GM18907 (cell line): ENCODE results near the gene MUC12.
"Not testable (repeated sequence)": the region's sequence is repeated elsewhere in the genome, so short reads cannot be mapped to it uniquely, and the experiment has no call there.

Source experiments
- ATAC-seq: cut with Tn5 transposase; IDR thresholded peaks from one replicate; pipeline ENCODE4 v1.9.1; 2021; ENCODE audit warnings: mild to moderate bottlenecking, moderate library complexity; ENCODE audit not compliant: unreplicated experiment

MUC12 gene, protein sequence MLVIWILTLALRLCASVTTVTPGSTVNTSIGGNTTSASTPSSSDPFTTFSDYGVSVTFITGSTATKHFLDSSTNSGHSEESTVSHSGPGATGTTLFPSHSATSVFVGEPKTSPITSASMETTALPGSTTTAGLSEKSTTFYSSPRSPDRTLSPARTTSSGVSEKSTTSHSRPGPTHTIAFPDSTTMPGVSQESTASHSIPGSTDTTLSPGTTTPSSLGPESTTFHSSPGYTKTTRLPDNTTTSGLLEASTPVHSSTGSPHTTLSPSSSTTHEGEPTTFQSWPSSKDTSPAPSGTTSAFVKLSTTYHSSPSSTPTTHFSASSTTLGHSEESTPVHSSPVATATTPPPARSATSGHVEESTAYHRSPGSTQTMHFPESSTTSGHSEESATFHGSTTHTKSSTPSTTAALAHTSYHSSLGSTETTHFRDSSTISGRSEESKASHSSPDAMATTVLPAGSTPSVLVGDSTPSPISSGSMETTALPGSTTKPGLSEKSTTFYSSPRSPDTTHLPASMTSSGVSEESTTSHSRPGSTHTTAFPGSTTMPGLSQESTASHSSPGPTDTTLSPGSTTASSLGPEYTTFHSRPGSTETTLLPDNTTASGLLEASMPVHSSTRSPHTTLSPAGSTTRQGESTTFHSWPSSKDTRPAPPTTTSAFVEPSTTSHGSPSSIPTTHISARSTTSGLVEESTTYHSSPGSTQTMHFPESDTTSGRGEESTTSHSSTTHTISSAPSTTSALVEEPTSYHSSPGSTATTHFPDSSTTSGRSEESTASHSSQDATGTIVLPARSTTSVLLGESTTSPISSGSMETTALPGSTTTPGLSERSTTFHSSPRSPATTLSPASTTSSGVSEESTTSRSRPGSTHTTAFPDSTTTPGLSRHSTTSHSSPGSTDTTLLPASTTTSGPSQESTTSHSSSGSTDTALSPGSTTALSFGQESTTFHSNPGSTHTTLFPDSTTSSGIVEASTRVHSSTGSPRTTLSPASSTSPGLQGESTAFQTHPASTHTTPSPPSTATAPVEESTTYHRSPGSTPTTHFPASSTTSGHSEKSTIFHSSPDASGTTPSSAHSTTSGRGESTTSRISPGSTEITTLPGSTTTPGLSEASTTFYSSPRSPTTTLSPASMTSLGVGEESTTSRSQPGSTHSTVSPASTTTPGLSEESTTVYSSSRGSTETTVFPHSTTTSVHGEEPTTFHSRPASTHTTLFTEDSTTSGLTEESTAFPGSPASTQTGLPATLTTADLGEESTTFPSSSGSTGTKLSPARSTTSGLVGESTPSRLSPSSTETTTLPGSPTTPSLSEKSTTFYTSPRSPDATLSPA (N-terminal part only)

DNA sequence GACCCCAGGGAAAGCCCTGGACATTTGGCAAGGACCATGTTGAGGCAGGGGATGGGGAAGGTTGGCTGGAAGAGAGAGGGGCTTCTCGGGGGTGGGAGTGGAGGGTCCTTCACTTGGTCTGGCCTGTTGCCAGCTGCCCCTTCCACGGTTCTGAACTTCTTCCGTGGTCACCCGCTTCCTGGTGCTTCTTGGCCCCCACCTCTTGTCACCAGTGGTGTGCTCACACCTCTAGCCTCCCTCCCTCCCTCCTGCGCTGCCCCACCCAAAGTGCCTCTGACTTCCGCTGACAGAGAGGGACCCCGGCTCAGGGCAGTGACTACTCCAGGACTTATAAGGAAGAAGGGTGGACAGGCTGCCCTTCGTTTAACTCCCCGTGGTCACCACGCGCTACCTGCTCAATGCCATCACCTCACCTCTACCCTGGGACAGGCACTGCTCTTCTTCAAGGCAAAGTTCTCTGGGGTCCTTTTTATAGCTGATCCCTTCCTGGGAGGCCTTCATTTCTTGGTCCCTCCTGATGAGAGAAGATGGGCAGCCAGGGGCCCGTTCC is at the start of gene MUC12:
MUC12 (plus strand) TSS at position 500 of the 550 bp plus-strand sequence. CDS start 58 bp downstream, outside the sequence.
- no peak for ATAC-seq

DNA sequence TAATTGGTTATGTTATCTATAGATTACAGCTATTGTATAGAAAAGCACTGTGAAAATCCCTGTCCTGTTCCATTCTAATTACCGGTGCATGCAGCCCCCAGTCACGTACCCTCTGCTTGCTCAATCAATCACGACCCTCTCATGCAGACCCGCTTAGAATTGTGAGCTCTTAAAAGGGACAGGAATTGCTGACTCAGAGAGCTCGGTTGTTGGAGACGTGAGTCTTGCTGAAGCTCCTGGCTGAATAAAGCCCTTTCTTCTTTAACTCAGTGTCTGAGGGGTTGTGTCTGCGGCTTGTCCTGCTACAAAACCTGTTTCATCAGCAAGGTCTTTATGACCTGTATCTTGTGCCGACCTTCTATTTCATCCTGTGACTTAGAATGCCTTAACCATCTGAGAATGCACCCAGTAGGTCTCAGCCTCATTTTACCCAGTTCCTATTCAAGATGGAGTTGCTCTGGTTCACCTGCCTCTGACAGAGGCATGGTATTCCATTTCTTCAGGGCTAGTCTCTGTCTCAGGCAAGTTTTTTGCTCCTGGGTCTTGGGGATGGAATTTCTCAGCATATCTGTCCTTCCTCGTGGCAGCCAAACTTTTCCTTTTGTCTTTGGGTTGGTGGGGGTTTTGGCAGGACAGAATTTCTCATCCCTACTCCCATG is 49.5 kb upstream of the MUC12 start:
- ATAC-seq = not testable (repeated sequence)

GRCh38 chr7:100921039-100921438 is 48.3 kb upstream of the MUC12 start:
- ATAC-seq = no peak

- ATAC-seq = not testable (repeated sequence)
Observed at GRCh38 chr7:100923616-100924015, 45.7 kb upstream of the MUC12 start.

DNA sequence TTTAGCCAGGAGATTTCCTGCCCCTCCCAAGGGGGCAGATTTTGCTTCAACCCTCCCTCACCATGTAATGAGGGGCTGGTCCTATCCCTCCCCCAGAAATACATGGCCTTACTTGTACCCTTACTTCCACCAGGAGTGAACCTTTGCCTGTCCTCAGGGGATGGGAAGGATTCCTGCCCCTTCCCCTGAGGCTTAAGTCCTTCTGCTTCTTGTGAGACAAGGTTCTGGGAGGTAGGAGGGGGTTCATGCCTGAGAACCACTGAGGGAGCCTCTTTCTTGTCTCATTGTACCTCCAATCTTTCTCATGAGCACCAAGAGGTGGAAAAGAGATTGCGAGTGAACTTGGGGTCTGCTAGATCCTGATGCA is 39.6 kb upstream of the MUC12 start:
- no peak for ATAC-seq

- ATAC-seq = no peak
Observed at GRCh38 chr7:100933734-100934133, 35.6 kb upstream of the MUC12 start.

DNA sequence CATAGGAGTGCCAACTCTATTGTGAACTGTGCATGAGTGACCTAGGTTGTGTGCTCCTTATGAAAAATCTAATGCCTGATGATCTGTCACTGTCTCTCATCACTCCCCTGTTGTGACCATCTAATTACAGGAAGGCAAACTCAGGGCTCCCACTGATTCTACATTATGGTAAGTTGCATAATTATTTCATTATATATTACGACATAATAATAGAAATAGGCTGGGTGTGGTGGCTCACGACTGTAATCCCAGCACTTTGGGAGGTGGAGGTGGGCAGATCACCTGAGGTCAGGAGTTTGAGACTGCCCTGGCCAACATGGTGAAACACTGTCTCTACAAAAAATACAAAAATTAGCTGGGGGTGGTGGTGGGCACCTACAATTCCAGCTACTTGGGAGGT is 34.0 kb upstream of the MUC12 start:
- not testable (repeated sequence) for ATAC-seq

- ATAC-seq = not testable (repeated sequence)
Observed at GRCh38 chr7:100936167-100936566, 33.2 kb upstream of the MUC12 start.

GRCh38 chr7:100942045-100942774 is 27.2 kb upstream of the MUC12 start:
- ATAC-seq = no peak

GRCh38 chr7:100943693-100944092 is 25.7 kb upstream of the MUC12 start:
- no peak for ATAC-seq

DNA sequence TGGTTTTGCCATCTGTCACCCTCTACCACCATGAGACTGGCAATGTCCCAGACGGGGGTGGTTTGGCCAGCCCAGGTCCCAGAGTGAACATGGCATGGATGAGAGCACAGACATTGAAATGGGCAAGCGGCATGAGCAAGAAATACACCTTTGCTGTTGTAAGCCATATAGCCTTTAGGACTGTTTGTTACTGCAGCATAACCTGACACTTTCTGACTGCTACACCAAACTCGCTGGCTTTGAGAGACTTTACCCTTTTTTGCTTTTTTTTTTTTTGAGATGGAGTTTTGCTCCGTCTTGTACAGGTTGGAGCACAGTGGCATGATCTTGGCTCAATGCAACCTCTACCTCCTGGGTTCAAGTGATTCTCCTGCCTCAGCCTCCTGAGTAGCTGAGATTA is 25.2 kb upstream of the MUC12 start:
- ATAC-seq = no peak

DNA sequence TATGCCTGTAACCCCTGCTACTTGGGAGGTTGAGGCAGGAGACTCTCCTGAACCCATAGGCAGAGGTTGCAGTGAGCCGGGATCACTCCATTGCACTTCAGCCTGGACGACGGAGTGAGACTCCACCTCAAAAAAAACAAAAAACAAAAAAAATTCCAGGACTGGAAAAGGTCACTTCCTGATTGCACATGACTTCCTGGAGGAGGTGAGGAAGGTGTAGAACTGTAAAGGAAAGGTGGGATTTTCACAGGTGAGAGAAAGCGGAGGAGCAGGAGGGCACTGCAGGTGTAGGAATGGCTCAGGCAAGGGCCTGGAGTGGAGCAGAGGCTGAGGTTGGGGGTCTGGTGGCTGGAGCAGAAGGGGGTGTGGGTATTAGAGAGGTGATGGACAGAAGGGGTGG is 23.3 kb upstream of the MUC12 start:
- no peak for ATAC-seq

DNA sequence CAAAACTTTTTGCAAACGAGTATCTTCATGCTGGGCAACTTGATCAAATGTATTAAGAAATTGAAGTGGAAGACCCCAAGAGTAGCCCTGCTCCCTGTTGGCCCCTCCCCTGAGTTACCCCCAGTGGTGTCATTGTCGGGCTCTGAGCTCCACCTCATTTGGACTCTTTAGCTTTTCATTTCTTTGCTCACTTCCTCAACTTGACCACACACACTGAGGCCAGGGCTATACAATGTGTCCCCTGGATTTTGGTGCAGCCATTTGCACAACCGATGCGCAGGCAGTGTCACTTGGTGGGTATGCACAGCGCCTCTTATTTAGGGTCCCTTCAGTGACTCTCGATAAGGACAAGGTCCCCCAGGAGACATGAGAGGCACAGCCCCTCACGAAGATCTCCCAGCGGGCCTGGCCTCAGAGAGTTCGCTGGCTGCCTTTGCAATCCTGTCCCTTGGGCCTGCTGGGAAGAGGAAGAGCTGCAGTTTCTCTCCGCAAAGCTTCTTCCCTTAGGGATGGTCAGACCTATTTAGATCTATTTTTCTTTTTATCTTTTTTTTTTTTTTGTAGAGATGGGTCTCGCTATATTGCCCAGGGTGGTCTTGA is 22.5 kb upstream of the MUC12 start:
- no peak for ATAC-seq

GRCh38 chr7:100947792-100948191 is 21.6 kb upstream of the MUC12 start:
- no peak for ATAC-seq

DNA sequence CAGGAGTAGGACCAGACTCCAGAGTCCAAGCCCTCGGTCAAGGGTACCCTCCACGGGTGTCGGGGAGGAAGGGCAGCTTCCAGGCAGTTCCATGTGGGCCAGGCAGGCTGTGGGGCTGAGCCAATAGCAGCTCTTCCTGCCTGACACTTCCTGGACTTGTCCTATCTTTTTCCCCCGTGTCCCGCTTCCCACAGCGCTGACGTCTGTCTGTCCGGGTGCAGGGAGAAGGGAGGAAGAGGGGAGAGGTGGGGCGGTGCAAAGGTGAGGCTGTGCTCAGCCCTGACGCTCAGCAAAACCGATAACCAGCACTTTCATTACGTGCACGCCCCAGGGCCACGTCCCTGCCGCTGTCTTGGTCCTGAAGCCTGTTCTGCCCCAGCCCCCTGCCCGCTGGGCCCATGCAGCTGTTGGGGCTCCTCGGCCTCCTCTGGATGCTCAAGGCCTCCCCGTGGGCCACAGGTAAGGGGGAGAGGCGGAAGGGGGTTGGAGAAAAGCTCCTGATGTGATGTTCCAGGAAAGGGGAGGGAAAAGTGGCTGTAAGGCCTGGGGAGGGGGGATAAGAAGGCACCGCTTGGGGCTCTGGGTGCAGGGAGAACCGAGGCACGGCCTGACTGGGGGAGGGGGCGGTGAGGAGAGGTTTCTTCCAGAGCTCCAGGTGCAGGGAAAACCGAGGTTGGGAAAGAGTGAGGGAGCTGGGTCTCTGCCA is 20.0 kb upstream of the MUC12 start, which contains the start of gene MUC3A:
MUC3A (plus strand) TSS at position 308 of the 706 bp plus-strand sequence; CDS start at position 399, 91 bp downstream.
- ATAC-seq = no peak

DNA sequence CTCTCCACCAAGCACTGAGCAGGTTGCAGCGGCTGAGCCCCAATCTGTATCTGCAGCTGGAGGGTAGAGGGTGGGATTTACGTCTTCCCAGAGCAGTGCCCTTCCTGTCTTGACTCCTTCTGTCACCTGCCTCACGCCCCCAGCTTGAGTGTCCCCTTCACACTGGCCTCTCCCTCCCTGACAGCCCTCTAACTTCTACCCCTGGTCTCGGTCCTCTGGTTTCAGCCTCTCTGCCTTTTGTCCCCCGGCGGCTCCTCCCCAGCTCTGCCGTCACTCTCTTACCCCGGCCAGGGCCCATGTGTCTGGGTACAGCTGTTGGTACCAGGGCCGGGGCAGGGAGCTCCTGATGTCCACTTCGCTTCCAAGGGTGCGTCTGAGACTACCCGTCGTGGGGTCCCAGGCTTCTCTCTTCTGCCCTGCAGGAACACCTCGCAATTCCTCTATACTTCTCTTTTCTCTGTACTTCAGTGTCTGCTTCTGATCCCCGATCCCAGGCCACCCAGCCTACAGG is 19.4 kb upstream of the MUC12 start:
- no peak for ATAC-seq

DNA sequence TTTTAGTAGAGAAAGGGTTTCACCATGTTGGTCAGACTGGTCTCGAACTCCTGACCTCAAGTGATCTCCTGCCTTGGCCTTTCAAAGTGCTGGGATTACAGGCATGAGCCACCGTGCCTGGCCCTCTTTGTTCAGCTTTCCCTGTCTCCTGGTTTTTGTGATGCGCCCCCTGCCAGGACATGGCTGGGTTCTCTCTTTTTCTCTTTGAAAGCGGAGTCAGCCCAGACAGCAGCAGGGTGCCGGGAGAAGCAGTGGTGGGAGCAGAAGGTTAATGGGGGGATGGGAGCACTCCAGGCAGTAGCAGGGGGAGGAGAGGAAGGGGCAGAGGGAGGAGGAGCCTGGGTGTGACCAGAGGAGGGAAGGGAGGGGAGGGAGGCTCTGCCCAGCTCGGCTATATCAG is 18.2 kb upstream of the MUC12 start:
- ATAC-seq = no peak

- ATAC-seq = no peak
Observed at GRCh38 chr7:100951888-100952560, 17.3 kb upstream of the MUC12 start.
